HCT116 (cell line): ENCODE results near the gene NR6A1. TPM values are rescaled to one million over a fixed set of nuclear protein-coding genes. Genes with fewer than 3 reads are reported as not detected.

Source experiments
- ATAC-seq: fragments of 200-7000 bp; cut with Tn5 transposase; 2 replicates; pipeline ENCODE4 v1.9.1; 2020; ENCODE audit warnings: mild to moderate bottlenecking, moderate library complexity
- BruUV-seq: library from RNA; stranded (reverse); fragments of 400-500 nt; replicated peaks from 2 replicates; lab custom pipeline; 2021; lab: Mats Ljungman, UMichigan
- CTCF ChIA-PET: fragments of 300-600 bp; sonication (Branson Sonifier 250); formaldehyde crosslinking; loops from one replicate; lab custom pipeline; 2021; ENCODE audit warnings: antibody characterized with exemption; lab: Charles Lee
- POLR2A ChIA-PET: fragments of 300-600, 350-600 bp; sonication (Branson Sonifier 250); formaldehyde crosslinking; loops from one replicate; lab custom pipeline; 2021; ENCODE audit warnings: antibody characterized with exemption; lab: Charles Lee
- RAD21 ChIA-PET, 2 experiments: fragments of 300-600 bp; sonication (Branson Sonifier 250); formaldehyde crosslinking; loops; one replicate each; lab custom pipeline; 2023; ENCODE audit warnings: low total read pairs in 2 of 2; ENCODE audit not compliant: uncharacterized antibody in 2 of 2, unreplicated experiment in 2 of 2, low non-redundant PET in 1 of 2; lab: Charles Lee
- DNase-seq: peaks from one replicate; pipeline ENCODE4 v3.0.0-alpha.2; 2010; ENCODE audit warnings: low read depth, low spot score
- H2AFZ ChIP-seq: fragments of 200-600 bp; shearing (Covaris generic), sonication (generic); 2 replicates; pipeline ENCODE4 v1.6.1; 2017; ENCODE audit warnings: low read depth, mixed run types, mixed read lengths, antibody characterized with exemption, low read length; ENCODE audit not compliant: poor library complexity, severe bottlenecking
- H3K27ac ChIP-seq: 2 replicates; pipeline ENCODE4 v1.5.1; 2012; ENCODE audit warnings: low read depth, low read length
- H3K27me3 ChIP-seq: fragments of 200-600 bp; sonication (generic); 2 replicates; pipeline ENCODE4 v1.6.1; 2016; ENCODE audit warnings: mixed run types, low read length, mixed read lengths; ENCODE audit not compliant: insufficient read depth
- H3K36me3 ChIP-seq, 2 experiments: fragments of 200-500 bp in 1 of 2; fragments of 200-600 bp in 1 of 2; sonication (Bioruptor generic) in 1 of 2; sonication (generic) in 1 of 2; 2 replicates each; pipeline versions ENCODE4 v1.5.1 to v1.6.1; 2014 to 2016; ENCODE audit warnings: low read length in 2 of 2, inconsistent platforms in 1 of 2, mixed read lengths in 1 of 2, mixed run types in 1 of 2; ENCODE audit not compliant: insufficient read depth in 2 of 2, control insufficient read depth in 1 of 2
- H3K4me1 ChIP-seq, 2 experiments: fragments of 200-600 bp in 1 of 2; sonication (generic) in 1 of 2; 2 replicates each; pipeline versions ENCODE4 v1.5.1 to v1.6.1; 2012 to 2017; ENCODE audit warnings: low read length in 2 of 2, inconsistent platforms in 1 of 2, mild to moderate bottlenecking in 1 of 2, mixed read lengths in 1 of 2, mixed run types in 1 of 2, moderate library complexity in 1 of 2; ENCODE audit not compliant: insufficient read depth in 2 of 2, control insufficient read depth in 1 of 2
- H3K4me2 ChIP-seq: fragments of 200-600 bp; sonication (generic); 2 replicates; pipeline ENCODE4 v1.6.1; 2017; ENCODE audit warnings: mixed run types, low read length, mixed read lengths
- H3K4me3 ChIP-seq, 2 experiments: fragments of 200-600 bp in 1 of 2; sonication (generic) in 1 of 2; replicated peaks in 1 of 2; 2 replicates each; pipeline ENCODE4 v1.5.1; 2011 to 2016; ENCODE audit warnings: low read length in 2 of 2, control low read depth in 1 of 2, low read depth in 1 of 2, mild to moderate bottlenecking in 1 of 2, mixed read lengths in 1 of 2, mixed run types in 1 of 2
- H3K79me2 ChIP-seq: fragments of 200-600 bp; sonication (generic); 2 replicates; pipeline ENCODE4 v1.6.1; 2017; ENCODE audit warnings: mild to moderate bottlenecking, mixed run types, low read length, moderate library complexity, mixed read lengths; ENCODE audit not compliant: insufficient read depth
- H3K9ac ChIP-seq: fragments of 200-600 bp; sonication (generic); 2 replicates; pipeline ENCODE4 v1.6.1; 2016; ENCODE audit warnings: low read length, mixed read lengths
- H3K9me2 ChIP-seq: fragments of 200-600 bp; sonication (generic), shearing (Covaris generic); 2 replicates; pipeline ENCODE4 v1.6.1; 2017; ENCODE audit warnings: mixed run types, mild to moderate bottlenecking, moderate library complexity; ENCODE audit not compliant: insufficient read depth
- H3K9me3 ChIP-seq, 2 experiments: fragments of 200-500 bp in 1 of 2; fragments of 200-600 bp in 1 of 2; sonication (Bioruptor generic) in 1 of 2; sonication (generic) in 1 of 2; 2 replicates each; pipeline ENCODE4 v1.6.1; 2014 to 2017; ENCODE audit warnings: low read length in 2 of 2, mixed read lengths in 2 of 2, inconsistent platforms in 1 of 2, low read depth in 1 of 2, mild to moderate bottlenecking in 1 of 2, mixed run types in 1 of 2, moderate library complexity in 1 of 2; ENCODE audit not compliant: control insufficient read depth in 1 of 2, insufficient read depth in 1 of 2
- H4K20me1 ChIP-seq: fragments of 200-600 bp; sonication (generic), shearing (Covaris generic); 2 replicates; pipeline ENCODE4 v1.6.1; 2017; ENCODE audit warnings: mixed run types, mild to moderate bottlenecking, moderate library complexity; ENCODE audit not compliant: insufficient read depth
- EGR1 ChIP-seq: IDR thresholded peaks from 2 replicates; pipeline ENCODE4 v1.6.1; 2012; ENCODE audit warnings: low read depth
- FOSL1 ChIP-seq: IDR thresholded peaks from 2 replicates; pipeline ENCODE4 v1.6.1; 2012; ENCODE audit warnings: low read depth
- JUND ChIP-seq: IDR thresholded peaks from 2 replicates; pipeline ENCODE4 v1.6.1; 2012
- TCF7L2 ChIP-seq: IDR thresholded peaks from 2 replicates; pipeline ENCODE4 v1.7.0; 2011; ENCODE audit warnings: borderline replicate concordance, inconsistent platforms; ENCODE audit not compliant: insufficient read depth, insufficient read length; ENCODE audit errors: extremely low read depth
- intact Hi-C: fragments of 100-400 bp; cut with micrococcal nuclease; formaldehyde crosslinking; loops from 2 replicates; pipeline ENCODE4 v1.10.0; 2022
- total RNA-seq: library from RNA; stranded (reverse); gene quantifications from one replicate; pipeline ENCODE4 v1.2.1, GENCODE V29; 2021; ENCODE audit not compliant: unreplicated experiment
- TF ChIP-seq, protein P1 (sequence below): IDR thresholded peaks from 2 replicates; pipeline ENCODE4 v1.6.1; 2012; ENCODE audit warnings: low read depth

NR6A1 gene
- total RNA-seq, 1 experiment from 2014 or later: 9.9 TPM

DNA sequence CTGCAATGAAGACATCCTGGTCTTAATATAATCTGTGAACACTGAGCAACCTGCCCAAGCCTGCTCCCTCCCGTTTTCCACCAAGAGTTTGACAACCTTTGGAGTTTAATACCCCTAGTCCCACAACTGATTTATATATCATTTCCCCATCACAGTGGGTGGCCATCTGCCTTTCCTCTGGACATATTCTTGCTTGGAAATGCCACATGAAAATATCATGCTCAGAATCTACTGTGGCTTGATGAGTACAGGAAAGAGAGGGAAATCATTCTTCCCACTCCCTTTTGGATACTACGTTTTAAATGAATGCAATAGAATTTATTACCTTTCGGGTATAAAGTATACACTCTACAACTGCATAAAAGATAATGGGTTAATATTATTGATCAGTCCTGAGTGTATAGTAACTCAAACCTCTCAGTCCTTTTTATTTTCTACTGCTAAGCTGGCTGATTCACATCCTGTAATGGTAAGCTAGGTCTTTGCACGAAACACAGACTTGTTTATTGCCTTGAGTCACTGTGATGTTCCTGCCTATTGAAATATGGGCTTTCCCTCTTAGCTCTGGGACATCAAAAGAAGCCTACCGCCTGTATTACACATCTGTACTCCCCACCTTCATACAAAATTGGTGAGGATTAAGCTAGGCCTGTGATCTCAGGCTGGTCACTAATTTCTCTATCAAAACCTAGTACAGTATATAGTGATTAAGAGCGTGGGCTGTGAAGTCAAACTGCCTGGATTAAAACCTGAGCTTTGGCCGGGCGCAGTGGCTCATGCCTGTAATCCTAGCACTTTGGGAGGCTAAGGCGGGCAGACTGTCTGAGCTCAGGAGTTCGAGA, 196.4 kb downstream of the NR6A1 start (continued):
- TF ChIP-seq, protein P1, sequence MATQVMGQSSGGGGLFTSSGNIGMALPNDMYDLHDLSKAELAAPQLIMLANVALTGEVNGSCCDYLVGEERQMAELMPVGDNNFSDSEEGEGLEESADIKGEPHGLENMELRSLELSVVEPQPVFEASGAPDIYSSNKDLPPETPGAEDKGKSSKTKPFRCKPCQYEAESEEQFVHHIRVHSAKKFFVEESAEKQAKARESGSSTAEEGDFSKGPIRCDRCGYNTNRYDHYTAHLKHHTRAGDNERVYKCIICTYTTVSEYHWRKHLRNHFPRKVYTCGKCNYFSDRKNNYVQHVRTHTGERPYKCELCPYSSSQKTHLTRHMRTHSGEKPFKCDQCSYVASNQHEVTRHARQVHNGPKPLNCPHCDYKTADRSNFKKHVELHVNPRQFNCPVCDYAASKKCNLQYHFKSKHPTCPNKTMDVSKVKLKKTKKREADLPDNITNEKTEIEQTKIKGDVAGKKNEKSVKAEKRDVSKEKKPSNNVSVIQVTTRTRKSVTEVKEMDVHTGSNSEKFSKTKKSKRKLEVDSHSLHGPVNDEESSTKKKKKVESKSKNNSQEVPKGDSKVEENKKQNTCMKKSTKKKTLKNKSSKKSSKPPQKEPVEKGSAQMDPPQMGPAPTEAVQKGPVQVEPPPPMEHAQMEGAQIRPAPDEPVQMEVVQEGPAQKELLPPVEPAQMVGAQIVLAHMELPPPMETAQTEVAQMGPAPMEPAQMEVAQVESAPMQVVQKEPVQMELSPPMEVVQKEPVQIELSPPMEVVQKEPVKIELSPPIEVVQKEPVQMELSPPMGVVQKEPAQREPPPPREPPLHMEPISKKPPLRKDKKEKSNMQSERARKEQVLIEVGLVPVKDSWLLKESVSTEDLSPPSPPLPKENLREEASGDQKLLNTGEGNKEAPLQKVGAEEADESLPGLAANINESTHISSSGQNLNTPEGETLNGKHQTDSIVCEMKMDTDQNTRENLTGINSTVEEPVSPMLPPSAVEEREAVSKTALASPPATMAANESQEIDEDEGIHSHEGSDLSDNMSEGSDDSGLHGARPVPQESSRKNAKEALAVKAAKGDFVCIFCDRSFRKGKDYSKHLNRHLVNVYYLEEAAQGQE: no peak
- TF ChIP-seq JUND: peak; percentile 99
- peak; percentile 99 for TF ChIP-seq TCF7L2

DNA sequence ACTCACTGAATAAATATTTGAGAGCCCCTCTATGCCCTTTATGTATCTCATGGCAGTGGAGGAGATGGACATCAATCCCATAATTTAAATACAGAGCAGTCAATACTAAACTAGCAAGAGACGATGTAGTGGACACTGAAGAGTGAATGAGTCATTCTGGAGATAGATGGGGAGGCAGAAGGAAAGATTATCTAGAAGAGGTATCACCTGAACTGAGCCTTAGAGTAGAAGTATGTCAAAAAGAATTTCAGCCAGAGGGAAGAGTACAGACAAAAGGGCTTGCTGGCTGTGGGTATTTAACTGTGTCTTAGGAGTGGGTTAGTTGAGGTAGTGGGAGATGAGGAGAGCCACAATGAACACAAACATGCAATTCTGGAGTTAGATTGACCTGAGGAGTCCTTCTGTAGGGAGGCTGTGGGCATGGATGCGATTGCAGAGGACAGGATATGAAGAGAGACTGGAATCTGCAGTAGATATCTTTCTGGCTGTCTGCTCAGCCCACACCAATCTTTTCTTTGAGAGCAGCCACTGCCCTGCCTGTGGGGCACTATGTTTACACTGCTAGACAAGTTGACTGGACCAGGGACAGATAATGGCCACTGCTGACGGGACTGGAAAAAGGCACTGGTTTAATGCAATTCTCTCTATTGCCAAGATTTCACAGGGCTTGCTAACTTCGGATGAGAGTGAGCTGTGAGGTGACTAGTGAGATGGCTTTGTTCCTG, 200.0 kb downstream of the NR6A1 start:
- no peak overlapping the region for H2AFZ ChIP-seq
- peaks cover 19% of the 10 kb centered on the region; the same call in 1 of the 2 replicates for H3K79me2 ChIP-seq
- no peaks in the 10 kb centered on the region for H4K20me1 ChIP-seq
- DNase-seq: no peak
- H3K4me2 ChIP-seq: peak overlapping the region; percentile 67
- H3K9ac ChIP-seq: 0 out of 2 replicates have a peak overlapping the region, but pooled peaks have one; percentile 3
- no peak overlapping the region for H3K27ac ChIP-seq
- TF ChIP-seq FOSL1 (0 out of 2 replicates have a peak, but pooled peaks have one; percentile 15), JUND (0 out of 2 replicates have a peak, but pooled peaks have one; percentile 15), EGR1 (no peak)
- intact Hi-C loops: no loop called here
- H3K27me3 ChIP-seq: no peaks in the 10 kb centered on the region
- CTCF ChIA-PET: no interaction called here
- BruUV-seq: no TSS peak
- peaks cover 57 to 88% of the 10 kb centered on the region in 2 experiments for H3K4me1 ChIP-seq
- ATAC-seq: no peak
- H3K9me2 ChIP-seq: no peaks in the 10 kb centered on the region
- H3K4me3 ChIP-seq: no peak overlapping the region
- RAD21 ChIA-PET: no interaction called here
- no peaks in the 10 kb centered on the region for H3K9me3 ChIP-seq
- POLR2A ChIA-PET: no interaction called here
- no peaks in the 10 kb centered on the region for H3K36me3 ChIP-seq
